ENCODE measurements around the gene IPPK. TPM values are rescaled to one million over a fixed set of nuclear protein-coding genes. Genes with fewer than 3 reads are reported as not detected.

The IPPK gene
- total and polyA plus RNA-seq, 2 donors (not counting 1 experiment from before 2014, with no cell fraction given), result 6.8 to 8.7 TPM

DNA sequence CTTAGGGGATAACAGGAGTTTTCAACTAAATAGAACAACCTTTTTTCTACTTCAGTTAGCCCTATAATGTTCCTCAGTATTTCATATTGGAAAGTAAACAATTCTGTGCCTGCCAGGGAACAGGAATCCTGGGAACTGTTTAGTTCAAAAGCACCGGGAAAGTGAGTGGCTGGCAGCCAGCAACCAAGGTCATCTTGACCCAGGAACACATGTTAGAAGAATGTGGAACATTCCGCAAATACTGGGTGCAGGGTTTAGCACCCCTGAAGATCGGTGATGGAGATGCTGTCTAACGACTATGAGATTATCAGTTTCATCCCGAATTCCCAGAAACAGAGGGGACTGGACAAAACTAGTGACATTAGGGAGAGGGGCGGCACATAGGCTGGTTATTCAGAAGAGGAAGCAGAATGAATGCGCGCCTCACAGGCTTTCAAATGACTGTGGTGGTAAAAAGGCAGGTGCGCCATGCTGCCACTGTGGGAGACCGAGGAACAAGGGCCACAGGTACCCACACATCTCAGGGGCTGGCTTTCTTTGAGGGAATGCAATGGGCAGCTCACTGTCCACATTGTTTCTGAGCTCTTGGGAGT lies 51.2 kb downstream of the IPPK start:
- Mint-ChIP-seq H3K27me3 (no peaks in the 10 kb centered on the region), H3K9me3 (ENCODE audit: insufficient read depth) (no peaks in the 10 kb centered on the region), H3K4me3 (no peak overlapping the region), H3K27ac (no peak overlapping the region), H3K4me1 (no peaks in the 10 kb centered on the region)
- CTCF ChIA-PET, result interaction anchor here (0.6 kb wide), 1 partner anchor 584 kb away, joined by 3 read pairs; no protein-coding TSS in a partner anchor
- DNase-seq (no peak), ATAC-seq (ENCODE audit: low read depth) (no peak)
- Histone ChIP-seq H4K20me1 (ENCODE audit: control insufficient read depth, insufficient read depth, low read length, poor library complexity, severe bottlenecking) (no peaks in the 10 kb centered on the region), H3K27me3 (replicated peaks in 1 of 4; ENCODE audit: control extremely low read depth in 1 of 4, control insufficient read depth in 3 of 4, insufficient read depth in 4 of 4, low read length in 3 of 4) (no peaks in the 10 kb centered on the region), H3K9ac (ENCODE audit: low read length) (no peak overlapping the region), H3K4me3 (ENCODE audit: control extremely low read depth in 1 of 5, extremely low read depth in 1 of 5, insufficient read depth in 1 of 5, low read depth in 2 of 5, low read length in 4 of 5) (no peak overlapping the region), H3K27ac (ENCODE audit: low read length in 2 of 2) (no peak overlapping the region), H2AFZ (ENCODE audit: insufficient read depth, low read depth, low read length, poor library complexity, severe bottlenecking) (no peak overlapping the region), H3K36me3 (replicated peaks in 1 of 2; ENCODE audit: control extremely low read depth in 1 of 2, control insufficient read depth in 1 of 2, extremely low read depth in 1 of 2, insufficient read depth in 2 of 2, low read length in 1 of 2) (peaks cover 0 to 64% of the 10 kb centered on the region in 2 experiments), H3K79me2 (ENCODE audit: control insufficient read depth, insufficient read depth, low read length) (no peaks in the 10 kb centered on the region), H3K9me3 (ENCODE audit: control extremely low read depth in 1 of 3, control insufficient read depth in 2 of 3, insufficient read depth in 1 of 3, low read length in 2 of 3) (no peaks in the 10 kb centered on the region), H3K4me1 (ENCODE audit: control insufficient read depth in 2 of 2, insufficient read depth in 2 of 2, low read length in 2 of 2) (no peaks in the 10 kb centered on the region), H3K4me2 (replicated peaks; ENCODE audit: low read depth, low read length, poor library complexity, severe bottlenecking) (no peak overlapping the region)
- 94% methylated on average over 10 of the region's 10 CpGs for WGBS (ENCODE audit: insufficient coverage)
- POLR2A ChIA-PET, result no interaction called here
- intact Hi-C loops (cut with micrococcal nuclease), result no loop called here
- TF ChIP-seq, protein P1, sequence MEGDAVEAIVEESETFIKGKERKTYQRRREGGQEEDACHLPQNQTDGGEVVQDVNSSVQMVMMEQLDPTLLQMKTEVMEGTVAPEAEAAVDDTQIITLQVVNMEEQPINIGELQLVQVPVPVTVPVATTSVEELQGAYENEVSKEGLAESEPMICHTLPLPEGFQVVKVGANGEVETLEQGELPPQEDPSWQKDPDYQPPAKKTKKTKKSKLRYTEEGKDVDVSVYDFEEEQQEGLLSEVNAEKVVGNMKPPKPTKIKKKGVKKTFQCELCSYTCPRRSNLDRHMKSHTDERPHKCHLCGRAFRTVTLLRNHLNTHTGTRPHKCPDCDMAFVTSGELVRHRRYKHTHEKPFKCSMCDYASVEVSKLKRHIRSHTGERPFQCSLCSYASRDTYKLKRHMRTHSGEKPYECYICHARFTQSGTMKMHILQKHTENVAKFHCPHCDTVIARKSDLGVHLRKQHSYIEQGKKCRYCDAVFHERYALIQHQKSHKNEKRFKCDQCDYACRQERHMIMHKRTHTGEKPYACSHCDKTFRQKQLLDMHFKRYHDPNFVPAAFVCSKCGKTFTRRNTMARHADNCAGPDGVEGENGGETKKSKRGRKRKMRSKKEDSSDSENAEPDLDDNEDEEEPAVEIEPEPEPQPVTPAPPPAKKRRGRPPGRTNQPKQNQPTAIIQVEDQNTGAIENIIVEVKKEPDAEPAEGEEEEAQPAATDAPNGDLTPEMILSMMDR (IDR thresholded peaks at IDR 0.05), result no peak
- no peak for TF ChIP-seq EZH2 (IDR thresholded peaks at IDR 0.05; ENCODE audit: borderline replicate concordance, insufficient read depth, low read depth, low read length, poor library complexity, severe bottlenecking)

GRCh38 chr9:92617951-92618510 lies 51.9 kb downstream of the IPPK start:
- intact Hi-C loops (cut with micrococcal nuclease), result no loop called here
- CTCF ChIA-PET, result no interaction called here
- no peaks in the 10 kb centered on the region for H3K4me1 Mint-ChIP-seq

More at GRCh38 chr9:92617951-92618510, 51.9 kb downstream of the IPPK start:
- H3K9me3 Mint-ChIP-seq (ENCODE audit: insufficient read depth), result no peaks in the 10 kb centered on the region
- Histone ChIP-seq H3K9me3 (ENCODE audit: control extremely low read depth in 1 of 3, control insufficient read depth in 2 of 3, insufficient read depth in 1 of 3, low read length in 2 of 3) (no peaks in the 10 kb centered on the region), H3K36me3 (replicated peaks in 1 of 2; ENCODE audit: control extremely low read depth in 1 of 2, control insufficient read depth in 1 of 2, extremely low read depth in 1 of 2, insufficient read depth in 2 of 2, low read length in 1 of 2) (peaks cover 0 to 67% of the 10 kb centered on the region in 2 experiments), H3K79me2 (ENCODE audit: control insufficient read depth, insufficient read depth, low read length) (no peaks in the 10 kb centered on the region), H2AFZ (ENCODE audit: insufficient read depth, low read depth, low read length, poor library complexity, severe bottlenecking) (no peak overlapping the region), H4K20me1 (ENCODE audit: control insufficient read depth, insufficient read depth, low read length, poor library complexity, severe bottlenecking) (no peaks in the 10 kb centered on the region), H3K27ac (ENCODE audit: low read length in 2 of 2) (no peak overlapping the region), H3K4me1 (ENCODE audit: control insufficient read depth in 2 of 2, insufficient read depth in 2 of 2, low read length in 2 of 2) (no peaks in the 10 kb centered on the region), H3K4me2 (replicated peaks; ENCODE audit: low read depth, low read length, poor library complexity, severe bottlenecking) (no peak overlapping the region), H3K27me3 (replicated peaks in 1 of 4; ENCODE audit: control extremely low read depth in 1 of 4, control insufficient read depth in 3 of 4, insufficient read depth in 4 of 4, low read length in 3 of 4) (no peaks in the 10 kb centered on the region), H3K4me3 (ENCODE audit: control extremely low read depth in 1 of 5, extremely low read depth in 1 of 5, insufficient read depth in 1 of 5, low read depth in 2 of 5, low read length in 4 of 5) (no peak overlapping the region), H3K9ac (ENCODE audit: low read length) (no peak overlapping the region)
- H3K27me3 Mint-ChIP-seq, result no peaks in the 10 kb centered on the region
- no peak for ATAC-seq (ENCODE audit: low read depth)
- H3K27ac Mint-ChIP-seq, result no peak overlapping the region
- TF ChIP-seq, protein P1 (IDR thresholded peaks at IDR 0.05), result no peak
- TF ChIP-seq EZH2 (IDR thresholded peaks at IDR 0.05; ENCODE audit: borderline replicate concordance, insufficient read depth, low read depth, low read length, poor library complexity, severe bottlenecking), result no peak
- no peak overlapping the region for H3K4me3 Mint-ChIP-seq
- POLR2A ChIA-PET, result no interaction called here
- WGBS (ENCODE audit: insufficient coverage), result 92% methylated on average over 7 of the region's 11 CpGs
- DNase-seq, result no peak
